ENCODE results near the gene SPATA6L.
A peak's percentile ranks its signal among the peaks of the same experiment; 100 is the strongest.
"Not testable (repeated sequence)": the region's sequence is repeated elsewhere in the genome, so short reads cannot be mapped to it uniquely, and the experiment has no call there.

SPATA6L gene

GRCh38 chr9:4674783-4675182 is 8.5 kb upstream of the SPATA6L start:
- no peak for DNase-seq (ENCODE audit: low spot score)

- no peak for DNase-seq (ENCODE audit: low spot score)
Observed at GRCh38 chr9:4671737-4672136, 5.5 kb upstream of the SPATA6L start.

- DNase-seq (ENCODE audit: low spot score): no peak
Observed at GRCh38 chr9:4670591-4670990, 4.3 kb upstream of the SPATA6L start.

GRCh38 chr9:4669890-4670289 is 3.6 kb upstream of the SPATA6L start:
- DNase-seq (ENCODE audit: low spot score): no peak

GRCh38 chr9:4668604-4669003 is 2.3 kb upstream of the SPATA6L start:
- DNase-seq (ENCODE audit: low spot score): no peak

- no peak for DNase-seq (ENCODE audit: low spot score)
Observed at GRCh38 chr9:4667681-4668080, 1.4 kb upstream of the SPATA6L start.

- no peak for DNase-seq (ENCODE audit: low spot score)
Observed at GRCh38 chr9:4665357-4665756, 923 bp downstream of the SPATA6L start.

- DNase-seq (ENCODE audit: low spot score): peak; percentile 47
Observed at GRCh38 chr9:4663956-4664355, 2.3 kb downstream of the SPATA6L start.

GRCh38 chr9:4662989-4663792 is 3.1 kb downstream of the SPATA6L start:
- peak; percentile 15 for DNase-seq (ENCODE audit: low spot score)

- DNase-seq (ENCODE audit: low spot score): peak; percentile 86
Observed at GRCh38 chr9:4662108-4662988, 3.9 kb downstream of the SPATA6L start, which contains the start of gene PLPP6. TSS of gene PLPP6 (plus strand) at chr9:4662294. CDS start at chr9:4662376, 82 bp downstream.

GRCh38 chr9:4661611-4662010 is 4.7 kb downstream of the SPATA6L start:
- DNase-seq (ENCODE audit: low spot score): no peak

GRCh38 chr9:4661165-4661564 is 5.1 kb downstream of the SPATA6L start:
- no peak for DNase-seq (ENCODE audit: low spot score)

GRCh38 chr9:4660665-4661064 is 5.6 kb downstream of the SPATA6L start:
- DNase-seq (ENCODE audit: low spot score): not testable (repeated sequence)

GRCh38 chr9:4657426-4658159 is 8.7 kb downstream of the SPATA6L start:
- no peak for DNase-seq (ENCODE audit: low spot score)

- no peak for DNase-seq (ENCODE audit: low spot score)
Observed at GRCh38 chr9:4656621-4657020, 9.7 kb downstream of the SPATA6L start.

GRCh38 chr9:4656196-4656595 is 10.1 kb downstream of the SPATA6L start:
- not testable (repeated sequence) for DNase-seq (ENCODE audit: low spot score)

- DNase-seq (ENCODE audit: low spot score): no peak
Observed at GRCh38 chr9:4654538-4654937, 11.7 kb downstream of the SPATA6L start.

- DNase-seq (ENCODE audit: low spot score): no peak
Observed at GRCh38 chr9:4654084-4654483, 12.2 kb downstream of the SPATA6L start.

- no peak for DNase-seq (ENCODE audit: low spot score)
Observed at GRCh38 chr9:4642351-4642750, 23.9 kb downstream of the SPATA6L start.

- peak; percentile 5 for DNase-seq (ENCODE audit: low spot score)
Observed at GRCh38 chr9:4640027-4640426, 26.3 kb downstream of the SPATA6L start.

GRCh38 chr9:4639420-4639819 is 26.9 kb downstream of the SPATA6L start:
- no peak for DNase-seq (ENCODE audit: low spot score)

GRCh38 chr9:4638968-4639367 is 27.3 kb downstream of the SPATA6L start:
- DNase-seq (ENCODE audit: low spot score): no peak

Measured in pons (tissue), 1 donor.